ENCODE data around the gene ANO2.

ANO2 gene

GRCh38 chr12:5875851-5876250, 69.2 kb downstream of the ANO2 start:
- H3K4me1 ChIP-seq (ENCODE audit: control insufficient read depth, low read length), result no peaks in the 10 kb centered on the region
- no peaks in the 10 kb centered on the region for H3K79me2 ChIP-seq (ENCODE audit: control insufficient read depth, low read length)
- no peak overlapping the region for H3K4me3 ChIP-seq (ENCODE audit: low read length)
- TF ChIP-seq EZH2phosphoT487 (IDR thresholded peaks at IDR 0.05; ENCODE audit: borderline replicate concordance, low read length) (no peak), CTCF (IDR thresholded peaks at IDR 0.05; ENCODE audit: low read depth, low read length, poor library complexity, severe bottlenecking) (no peak)
- no peaks in the 10 kb centered on the region for H3K9me3 ChIP-seq (ENCODE audit: control insufficient read depth, insufficient read depth, low read length)
- no peaks in the 10 kb centered on the region for H3K9me2 ChIP-seq (replicated peaks; ENCODE audit: control insufficient read depth, low read length)
- H3K27me3 ChIP-seq (ENCODE audit: control insufficient read depth, low read length), result no peaks in the 10 kb centered on the region
- H3F3A ChIP-seq (ENCODE audit: control insufficient read depth, insufficient read depth), result no peaks in the 10 kb centered on the region
- no peak overlapping the region for H3K27ac ChIP-seq (ENCODE audit: low read depth, low read length)
- no peaks in the 10 kb centered on the region for H4K20me1 ChIP-seq (ENCODE audit: control insufficient read depth, insufficient read depth, low read depth, low read length)
- no peak overlapping the region for H3K4me2 ChIP-seq (ENCODE audit: low read length)
- no peaks in the 10 kb centered on the region for H3K36me3 ChIP-seq (ENCODE audit: control insufficient read depth, low read length)

GRCh38 chr12:5874514-5874913, 70.5 kb downstream of the ANO2 start:
- Histone ChIP-seq H3K36me3 (ENCODE audit: control insufficient read depth, low read length) (no peaks in the 10 kb centered on the region), H3K4me2 (ENCODE audit: low read length) (no peak overlapping the region), H3K4me3 (ENCODE audit: low read length) (no peak overlapping the region), H3K27ac (ENCODE audit: low read depth, low read length) (no peak overlapping the region), H3K9me3 (ENCODE audit: control insufficient read depth, insufficient read depth, low read length) (no peaks in the 10 kb centered on the region), H3K27me3 (ENCODE audit: control insufficient read depth, low read length) (no peaks in the 10 kb centered on the region), H3K9me2 (replicated peaks; ENCODE audit: control insufficient read depth, low read length) (no peaks in the 10 kb centered on the region), H4K20me1 (ENCODE audit: control insufficient read depth, insufficient read depth, low read depth, low read length) (no peaks in the 10 kb centered on the region), H3K79me2 (ENCODE audit: control insufficient read depth, low read length) (no peaks in the 10 kb centered on the region), H3F3A (ENCODE audit: control insufficient read depth, insufficient read depth) (no peaks in the 10 kb centered on the region), H3K4me1 (ENCODE audit: control insufficient read depth, low read length) (no peaks in the 10 kb centered on the region)
- TF ChIP-seq EZH2phosphoT487 (IDR thresholded peaks at IDR 0.05; ENCODE audit: borderline replicate concordance, low read length) (no peak), CTCF (IDR thresholded peaks at IDR 0.05; ENCODE audit: low read depth, low read length, poor library complexity, severe bottlenecking) (no peak)

GRCh38 chr12:5873281-5873919, 71.7 kb downstream of the ANO2 start:
- H4K20me1 ChIP-seq (ENCODE audit: control insufficient read depth, insufficient read depth, low read depth, low read length), result no peaks in the 10 kb centered on the region
- no peaks in the 10 kb centered on the region for H3K27me3 ChIP-seq (ENCODE audit: control insufficient read depth, low read length)
- no peaks in the 10 kb centered on the region for H3K79me2 ChIP-seq (ENCODE audit: control insufficient read depth, low read length)
- H3K27ac ChIP-seq (ENCODE audit: low read depth, low read length), result no peak overlapping the region
- no peaks in the 10 kb centered on the region for H3K4me1 ChIP-seq (ENCODE audit: control insufficient read depth, low read length)
- H3K4me2 ChIP-seq (ENCODE audit: low read length), result no peak overlapping the region
- no peaks in the 10 kb centered on the region for H3K9me2 ChIP-seq (replicated peaks; ENCODE audit: control insufficient read depth, low read length)
- no peaks in the 10 kb centered on the region for H3F3A ChIP-seq (ENCODE audit: control insufficient read depth, insufficient read depth)
- no peaks in the 10 kb centered on the region for H3K9me3 ChIP-seq (ENCODE audit: control insufficient read depth, insufficient read depth, low read length)
- no peaks in the 10 kb centered on the region for H3K36me3 ChIP-seq (ENCODE audit: control insufficient read depth, low read length)
- no peak for TF ChIP-seq EZH2phosphoT487 (IDR thresholded peaks at IDR 0.05; ENCODE audit: borderline replicate concordance, low read length)
- no peak for TF ChIP-seq CTCF (IDR thresholded peaks at IDR 0.05; ENCODE audit: low read depth, low read length, poor library complexity, severe bottlenecking)
- no peak overlapping the region for H3K4me3 ChIP-seq (ENCODE audit: low read length)

Data from DOHH2 (cell line).